Gastrocnemius medialis (tissue), 4 donors: Measurements from ENCODE around the gene DHRS7B. TPM values are rescaled to one million over a fixed set of nuclear protein-coding genes. Genes with fewer than 3 reads are reported as not detected.

Experiments used
- ATAC-seq, 2 donors: fragments of 150-250 bp; one replicate each; pipeline ENCODE4 v1.9.1; 2016
- DNase-seq, 2 donors: peaks; one replicate each; pipeline ENCODE4 v3.0.0-alpha.2; 2019
- H3K27ac ChIP-seq, 4 donors: fragments of 200-600 bp; sonication (generic); 1 replicate in 1 of 4; 2 replicates in 3 of 4; pipeline ENCODE4 v1.5.1; 2016 to 2018; ENCODE audit warnings: mild to moderate bottlenecking in 2 of 4, moderate library complexity in 1 of 4
- H3K27me3 ChIP-seq, 3 donors: fragments of 200-600 bp; sonication (generic) in 2 of 3; 1 replicate in 1 of 3; 2 replicates in 2 of 3; pipeline versions ENCODE4 v1.5.1 to v1.6.0; 2016 to 2019; ENCODE audit warnings: mild to moderate bottlenecking in 1 of 3, moderate library complexity in 1 of 3
- H3K36me3 ChIP-seq, 2 donors: fragments of 200-600 bp; sonication (generic) in 1 of 2; one replicate each; pipeline ENCODE4 v1.5.1; 2017 to 2018
- H3K4me1 ChIP-seq, 2 donors: fragments of 200-600 bp; sonication (generic) in 1 of 2; one replicate each; pipeline ENCODE4 v1.5.1; 2016 to 2017; ENCODE audit warnings: mild to moderate bottlenecking in 2 of 2
- H3K4me3 ChIP-seq, 4 donors: fragments of 200-600 bp; sonication (generic) in 3 of 4; 1 replicate in 1 of 4; 2 replicates in 3 of 4; pipeline ENCODE4 v1.5.1; 2016 to 2019; ENCODE audit warnings: mild to moderate bottlenecking in 2 of 4
- H3K9me3 ChIP-seq, 3 donors: fragments of 200-600 bp; sonication (generic) in 2 of 3; 1 replicate in 1 of 3; 2 replicates in 2 of 3; pipeline ENCODE4 v1.5.1; 2016 to 2019
- CTCF ChIP-seq, 5 experiments: fragments of 450-650 bp in 3 of 5; fragments of 200-600 bp in 2 of 5; sonication (generic) in 2 of 5; IDR thresholded peaks in 4 of 5; conservative IDR thresholded peaks in 1 of 5; 1 replicate in 4 of 5; 2 replicates in 1 of 5; pipeline ENCODE4 v1.5.1; 2016 to 2019; ENCODE audit warnings: antibody characterized with exemption in 5 of 5, mild to moderate bottlenecking in 3 of 5, moderate library complexity in 3 of 5
- POLR2A ChIP-seq, 2 donors: fragments of 450-650 bp; IDR thresholded peaks; one replicate each; pipeline ENCODE4 v1.6.1; 2017; ENCODE audit warnings: antibody characterized with exemption in 2 of 2, mild to moderate bottlenecking in 2 of 2, moderate library complexity in 2 of 2
- in situ Hi-C, 4 donors: fragments of 200-750 bp; cut with MboI; loops; one replicate each; pipeline versions ENCODE4 v1.15.0 to v1.8.0; 2017; ENCODE audit warnings: low sequenced_read_pairs in 4 of 4
- intact Hi-C: fragments of 100-400 bp; cut with DNase I; formaldehyde crosslinking; loops from one replicate; pipeline ENCODE4 v1.15.1; 2023; ENCODE audit warnings: low total_unique reads
- total RNA-seq, 4 donors: library from RNA; depleted of rRNA; stranded (reverse); fragments of >200 nt; gene quantifications; one replicate each; pipeline versions ENCODE4 v1.1.0 to v1.2.3, GENCODE V29; 2016

DHRS7B gene
- total RNA-seq, 4 donors from 2014 or later, result 35.7 to 73.2 (median 43.2) TPM

- H3K4me1 ChIP-seq, result peaks cover 84 to 87% of the 10 kb centered on the region in 2 donors
- in situ Hi-C loops, result no loop called here
- H3K27me3 ChIP-seq, result no peaks in the 10 kb centered on the region
- ATAC-seq (peak; percentile 82), DNase-seq (peak; percentile 58 to 80)
- peak overlapping the region; percentile 92 to 98 (median 96) for H3K27ac ChIP-seq
- intact Hi-C loops, result loop anchor here (1.0 to 2.0 kb wide), 5 partner anchors 41 to 125 kb away; partner anchors contain the start of gene DHRS7B
- no peaks in the 10 kb centered on the region for H3K36me3 ChIP-seq
- peak; percentile 78 to 81 for TF ChIP-seq POLR2A (IDR thresholded peaks at IDR 0.05)
- no peak for TF ChIP-seq CTCF (IDR thresholded peaks at IDR 0.05 in 4 of 5, conservative IDR thresholded peaks at IDR 0.05 in 1 of 5)
- H3K4me3 ChIP-seq, result peak overlapping the region; percentile 34 to 42 (median 36)
- H3K9me3 ChIP-seq, result no peaks in the 10 kb centered on the region
These were observed 40.5 kb downstream of the DHRS7B start for GRCh38 chr17:21167303-21167702.

GRCh38 chr17:21168555-21168865 lies 41.7 kb downstream of the DHRS7B start:
- peak overlapping the region; percentile 92 to 98 (median 96) for H3K27ac ChIP-seq
- peaks cover 86 to 89% of the 10 kb centered on the region in 2 donors for H3K4me1 ChIP-seq
- DNase-seq (no peak), ATAC-seq (no peak)
- H3K27me3 ChIP-seq, result no peaks in the 10 kb centered on the region
- no peak for TF ChIP-seq POLR2A (IDR thresholded peaks at IDR 0.05)
- no peak for TF ChIP-seq CTCF (IDR thresholded peaks at IDR 0.05 in 4 of 5, conservative IDR thresholded peaks at IDR 0.05 in 1 of 5)
- H3K36me3 ChIP-seq, result no peaks in the 10 kb centered on the region
- H3K9me3 ChIP-seq, result no peaks in the 10 kb centered on the region
- no peak overlapping the region for H3K4me3 ChIP-seq
- in situ Hi-C loops (no loop called here), intact Hi-C loops (no loop called here)

- H3K36me3 ChIP-seq, result no peaks in the 10 kb centered on the region
- peak overlapping the region; percentile 92 to 98 (median 96) for H3K27ac ChIP-seq
- no peak for DNase-seq
- no peaks in the 10 kb centered on the region for H3K9me3 ChIP-seq
- ATAC-seq, result no peak
- peaks cover 92 to 93% of the 10 kb centered on the region in 2 donors for H3K4me1 ChIP-seq
- H3K27me3 ChIP-seq, result no peaks in the 10 kb centered on the region
- intact Hi-C loops (no loop called here), in situ Hi-C loops (no loop called here)
- TF ChIP-seq POLR2A (IDR thresholded peaks at IDR 0.05) (no peak), CTCF (IDR thresholded peaks at IDR 0.05 in 4 of 5, conservative IDR thresholded peaks at IDR 0.05 in 1 of 5) (no peak)
- H3K4me3 ChIP-seq, result no peak overlapping the region
These were observed 42.7 kb downstream of the DHRS7B start for GRCh38 chr17:21169496-21169895.

- Histone ChIP-seq H3K36me3 (no peaks in the 10 kb centered on the region), H3K27me3 (no peaks in the 10 kb centered on the region), H3K9me3 (no peaks in the 10 kb centered on the region), H3K4me3 (no peak overlapping the region), H3K4me1 (peaks cover 86 to 92% of the 10 kb centered on the region in 2 donors), H3K27ac (peak overlapping the region; percentile 92 to 98 (median 96))
- DNase-seq (no peak), ATAC-seq (no peak)
- no peak for TF ChIP-seq CTCF (IDR thresholded peaks at IDR 0.05 in 4 of 5, conservative IDR thresholded peaks at IDR 0.05 in 1 of 5)
- no peak for TF ChIP-seq POLR2A (IDR thresholded peaks at IDR 0.05)
- intact Hi-C loops, result no loop called here
- in situ Hi-C loops, result no loop called here
These were observed 44.0 kb downstream of the DHRS7B start for GRCh38 chr17:21170809-21171208.

GRCh38 chr17:21171309-21171922 lies 44.7 kb downstream of the DHRS7B start:
- H3K27ac ChIP-seq, result peak overlapping the region; percentile 92 to 98 (median 96)
- intact Hi-C loops, result no loop called here

More at GRCh38 chr17:21171309-21171922, 44.7 kb downstream of the DHRS7B start:
- ATAC-seq (no peak), DNase-seq (no peak)
- Histone ChIP-seq H3K27me3 (no peaks in the 10 kb centered on the region), H3K9me3 (no peaks in the 10 kb centered on the region), H3K4me3 (no peak overlapping the region), H3K4me1 (peaks cover 81 to 86% of the 10 kb centered on the region in 2 donors), H3K36me3 (no peaks in the 10 kb centered on the region)
- TF ChIP-seq CTCF (IDR thresholded peaks at IDR 0.05 in 4 of 5, conservative IDR thresholded peaks at IDR 0.05 in 1 of 5), result no peak
- in situ Hi-C loops, result no loop called here
